Ishikawa (cell line): ENCODE results near the gene SEC24D.

ENCODE experiments used
- CEBPB ChIP-seq: IDR thresholded peaks from 2 replicates; pipeline ENCODE4 v1.6.1; 2012
- CREB1 ChIP-seq: IDR thresholded peaks from 2 replicates; pipeline ENCODE4 v1.6.1; 2012; ENCODE audit warnings: low read depth
- EGR1 ChIP-seq: IDR thresholded peaks from 2 replicates; pipeline ENCODE4 v1.6.1; 2012
- EP300 ChIP-seq: IDR thresholded peaks from 2 replicates; pipeline ENCODE4 v1.6.1; 2012; ENCODE audit warnings: borderline replicate concordance
- FOXM1 ChIP-seq: IDR thresholded peaks from 2 replicates; pipeline ENCODE4 v1.6.1; 2012; ENCODE audit warnings: low read depth, borderline replicate concordance
- NFIC ChIP-seq: IDR thresholded peaks from 2 replicates; pipeline ENCODE4 v1.6.1; 2012
- RAD21 ChIP-seq: IDR thresholded peaks from 2 replicates; pipeline ENCODE4 v1.6.1; 2012; ENCODE audit warnings: low read depth
- TAF1 ChIP-seq: IDR thresholded peaks from 2 replicates; pipeline ENCODE4 v1.6.1; 2012; ENCODE audit warnings: low read depth, mild to moderate bottlenecking
- TCF12 ChIP-seq: IDR thresholded peaks from 2 replicates; pipeline ENCODE4 v1.6.1; 2012; ENCODE audit warnings: low read depth
- TEAD4 ChIP-seq: IDR thresholded peaks from 2 replicates; pipeline ENCODE4 v1.6.1; 2012
- USF1 ChIP-seq: IDR thresholded peaks from 2 replicates; pipeline ENCODE4 v1.6.1; 2012
- YY1 ChIP-seq: IDR thresholded peaks from 2 replicates; pipeline ENCODE4 v1.6.1; 2012; ENCODE audit warnings: low read depth
- ZBTB7A ChIP-seq: IDR thresholded peaks from 2 replicates; pipeline ENCODE4 v1.6.1; 2012; ENCODE audit warnings: low read depth
- TF ChIP-seq, protein P1 (sequence below): IDR thresholded peaks from 2 replicates; pipeline ENCODE4 v1.6.1; 2012; ENCODE audit warnings: low read depth, mild to moderate bottlenecking
- TF ChIP-seq, protein P2 (sequence below): IDR thresholded peaks from 2 replicates; pipeline ENCODE4 v1.6.1; 2012

Gene SEC24D

GRCh38 chr4:118752551-118752950, 83.4 kb downstream of the SEC24D start:
- TF ChIP-seq TCF12: no peak
- TF ChIP-seq EP300: no peak

DNA sequence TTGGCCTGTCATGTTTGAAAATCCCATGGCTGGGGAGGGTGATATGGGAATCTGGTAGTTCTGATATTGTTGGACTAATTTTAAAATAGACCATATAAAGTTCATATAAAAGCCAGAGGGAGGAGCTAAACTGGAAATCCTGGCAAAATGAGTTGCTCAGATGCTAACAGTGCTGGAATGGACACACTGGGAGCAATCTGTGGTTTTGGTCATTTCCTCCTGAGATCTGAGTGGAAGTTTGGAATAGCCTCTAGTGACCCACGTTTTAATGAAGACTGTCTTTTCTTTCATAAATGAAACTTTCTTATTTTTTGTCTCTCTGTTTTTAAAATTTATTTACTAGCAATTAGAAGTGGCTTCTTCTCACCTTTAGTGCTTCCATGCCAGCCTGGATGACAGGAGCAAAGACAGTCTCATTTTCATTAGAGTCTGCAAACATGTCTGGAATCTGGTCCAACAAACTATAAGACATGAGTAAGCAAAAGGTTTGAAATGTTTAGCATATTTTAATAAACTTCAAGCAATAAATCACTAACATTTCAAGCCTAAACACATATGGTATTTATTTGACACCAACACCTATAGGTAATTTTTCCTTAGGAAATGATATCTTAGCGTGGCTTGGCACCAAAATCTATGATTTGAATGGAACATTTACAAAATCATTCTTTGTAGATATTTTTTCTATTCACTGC, 84.2 kb downstream of the SEC24D start:
- TF ChIP-seq TEAD4 (no peak), FOXM1 (no peak), TAF1 (no peak), RAD21 (no peak), YY1 (no peak), ZBTB7A (no peak), USF1 (no peak), CEBPB (no peak)
- TF ChIP-seq, protein P1, sequence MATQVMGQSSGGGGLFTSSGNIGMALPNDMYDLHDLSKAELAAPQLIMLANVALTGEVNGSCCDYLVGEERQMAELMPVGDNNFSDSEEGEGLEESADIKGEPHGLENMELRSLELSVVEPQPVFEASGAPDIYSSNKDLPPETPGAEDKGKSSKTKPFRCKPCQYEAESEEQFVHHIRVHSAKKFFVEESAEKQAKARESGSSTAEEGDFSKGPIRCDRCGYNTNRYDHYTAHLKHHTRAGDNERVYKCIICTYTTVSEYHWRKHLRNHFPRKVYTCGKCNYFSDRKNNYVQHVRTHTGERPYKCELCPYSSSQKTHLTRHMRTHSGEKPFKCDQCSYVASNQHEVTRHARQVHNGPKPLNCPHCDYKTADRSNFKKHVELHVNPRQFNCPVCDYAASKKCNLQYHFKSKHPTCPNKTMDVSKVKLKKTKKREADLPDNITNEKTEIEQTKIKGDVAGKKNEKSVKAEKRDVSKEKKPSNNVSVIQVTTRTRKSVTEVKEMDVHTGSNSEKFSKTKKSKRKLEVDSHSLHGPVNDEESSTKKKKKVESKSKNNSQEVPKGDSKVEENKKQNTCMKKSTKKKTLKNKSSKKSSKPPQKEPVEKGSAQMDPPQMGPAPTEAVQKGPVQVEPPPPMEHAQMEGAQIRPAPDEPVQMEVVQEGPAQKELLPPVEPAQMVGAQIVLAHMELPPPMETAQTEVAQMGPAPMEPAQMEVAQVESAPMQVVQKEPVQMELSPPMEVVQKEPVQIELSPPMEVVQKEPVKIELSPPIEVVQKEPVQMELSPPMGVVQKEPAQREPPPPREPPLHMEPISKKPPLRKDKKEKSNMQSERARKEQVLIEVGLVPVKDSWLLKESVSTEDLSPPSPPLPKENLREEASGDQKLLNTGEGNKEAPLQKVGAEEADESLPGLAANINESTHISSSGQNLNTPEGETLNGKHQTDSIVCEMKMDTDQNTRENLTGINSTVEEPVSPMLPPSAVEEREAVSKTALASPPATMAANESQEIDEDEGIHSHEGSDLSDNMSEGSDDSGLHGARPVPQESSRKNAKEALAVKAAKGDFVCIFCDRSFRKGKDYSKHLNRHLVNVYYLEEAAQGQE: no peak

GRCh38 chr4:118749347-118749988, 86.5 kb downstream of the SEC24D start:
- TF ChIP-seq, protein P1: no peak
- TF ChIP-seq YY1 (no peak), FOXM1 (no peak), ZBTB7A (no peak), EGR1 (no peak), NFIC (no peak), CEBPB (no peak), CREB1 (no peak), TEAD4 (no peak), TCF12 (no peak), RAD21 (no peak), USF1 (no peak), EP300 (no peak), TAF1 (no peak)
- TF ChIP-seq, protein P2, sequence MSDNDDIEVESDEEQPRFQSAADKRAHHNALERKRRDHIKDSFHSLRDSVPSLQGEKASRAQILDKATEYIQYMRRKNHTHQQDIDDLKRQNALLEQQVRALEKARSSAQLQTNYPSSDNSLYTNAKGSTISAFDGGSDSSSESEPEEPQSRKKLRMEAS: no peak

DNA sequence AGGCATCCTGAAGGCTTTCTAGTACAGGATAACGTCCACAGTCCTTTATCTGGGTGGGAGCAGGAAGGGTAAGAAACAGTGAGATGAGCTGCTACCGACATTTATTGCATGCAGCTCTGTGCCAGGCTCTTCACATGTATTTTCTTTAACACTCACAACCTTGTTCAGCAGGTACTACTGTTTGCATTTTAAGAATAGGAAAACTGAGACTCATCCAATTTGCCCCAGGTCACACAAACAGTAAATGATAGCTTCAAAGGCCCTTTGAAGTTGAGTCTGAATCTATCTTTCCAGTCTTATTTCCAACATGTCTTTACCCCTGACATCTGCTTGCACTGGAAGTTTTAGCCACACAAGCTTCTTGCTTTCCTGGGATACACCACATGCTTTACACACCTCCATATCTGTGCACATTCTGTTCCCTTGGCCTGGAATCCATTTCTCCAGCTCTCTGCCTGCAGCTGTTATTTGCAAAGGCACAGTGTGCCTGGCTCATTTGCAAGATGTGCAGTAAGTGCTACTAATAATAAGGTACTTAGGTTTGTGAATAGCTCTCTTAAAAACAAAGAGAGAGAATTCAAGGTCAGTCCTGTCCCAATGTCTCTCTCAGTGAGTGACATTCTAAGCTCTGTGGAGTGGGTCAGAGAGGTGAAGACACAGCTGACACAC, 89.5 kb downstream of the SEC24D start:
- TF ChIP-seq, protein P2: no peak
- TF ChIP-seq EP300 (no peak), TCF12 (no peak), RAD21 (no peak), USF1 (no peak), EGR1 (no peak), CEBPB (no peak), ZBTB7A (no peak)

DNA sequence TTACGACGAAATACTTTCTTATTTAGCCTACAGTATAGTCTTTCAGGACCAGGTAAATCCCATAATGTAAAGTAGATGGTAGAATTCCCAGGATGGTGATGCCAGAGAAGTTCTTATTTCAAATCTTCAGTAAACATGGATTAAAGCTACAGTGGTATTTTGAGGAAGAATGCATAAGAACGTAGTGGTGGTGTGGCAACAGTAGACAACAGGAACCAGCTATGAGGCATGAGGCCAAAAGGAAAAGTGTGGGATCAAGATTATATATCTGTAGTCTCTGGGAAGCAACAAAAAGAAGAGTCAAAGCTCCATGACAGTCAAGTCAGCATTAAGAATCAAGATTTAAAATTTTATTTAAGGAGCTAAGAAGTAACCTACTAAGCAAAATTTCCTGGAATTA, 90.6 kb downstream of the SEC24D start:
- TF ChIP-seq RAD21 (no peak), TAF1 (no peak), USF1 (no peak), TCF12 (no peak), EGR1 (no peak), FOXM1 (no peak), CREB1 (no peak), EP300 (no peak), NFIC (no peak), TEAD4 (no peak), YY1 (no peak), ZBTB7A (no peak), CEBPB (no peak)
- TF ChIP-seq, protein P2: no peak
- TF ChIP-seq, protein P1: no peak
